GM10248 (cell line): ENCODE measurements around the gene FYN.

ENCODE experiments used
- CTCF ChIA-PET: fragments of 300-600 bp; sonication (Branson Sonifier 250); formaldehyde crosslinking; extraction: SDS; loops from one replicate; lab custom pipeline; 2021; ENCODE audit warnings: antibody characterized with exemption; lab: Yijun Ruan, JAX
- POLR2A ChIA-PET: fragments of 350-650 bp; sonication (Branson Sonifier 250); formaldehyde crosslinking; extraction: SDS; loops from one replicate; lab custom pipeline; 2020; ENCODE audit warnings: antibody characterized with exemption; lab: Yijun Ruan, JAX
- DNase-seq: peaks from one replicate; pipeline ENCODE4 v3.0.0; 2012; ENCODE audit errors: extremely low spot score
- CTCF ChIP-seq: IDR thresholded peaks from 2 replicates; pipeline ENCODE4 v1.5.1; 2012; ENCODE audit warnings: mild to moderate bottlenecking, low read depth; ENCODE audit errors: extremely low read depth, missing control alignments, control extremely low read depth

FYN gene

GRCh38 chr6:111720931-111721496 lies 152.2 kb downstream of the FYN start:
- ChIA-PET CTCF (interaction anchor here (0.8 to 2.9 kb wide), 7 partner anchors 9 to 322 kb away, joined by 3 to 12 read pairs (median 6); no protein-coding TSS in a partner anchor), POLR2A (no interaction called here)
- DNase-seq, result no peak
- TF ChIP-seq CTCF, result no peak

- CTCF ChIA-PET, result interaction anchor here (1.0 to 2.7 kb wide), 7 partner anchors 9 to 348 kb away, joined by 3 to 10 read pairs (median 3); no protein-coding TSS in a partner anchor
- POLR2A ChIA-PET, result no interaction called here
- no peak for TF ChIP-seq CTCF
- no peak for DNase-seq
Measured at GRCh38 chr6:111718990-111719389, 154.3 kb downstream of the FYN start.

- ChIA-PET CTCF (interaction anchor here (1.1 to 1.4 kb wide), 2 partner anchors 300 to 349 kb away, joined by 3 read pairs; no protein-coding TSS in a partner anchor), POLR2A (no interaction called here)
- TF ChIP-seq CTCF, result no peak
- no peak for DNase-seq
Measured at GRCh38 chr6:111718326-111718725, 154.9 kb downstream of the FYN start.

- TF ChIP-seq CTCF, result no peak
- POLR2A ChIA-PET, result no interaction called here
- CTCF ChIA-PET, result interaction anchor here (1.2 to 1.3 kb wide), 2 partner anchors 279 to 280 kb away, joined by 3 read pairs; no protein-coding TSS in a partner anchor
- DNase-seq, result no peak
Measured at GRCh38 chr6:111717621-111718020, 155.6 kb downstream of the FYN start.

GRCh38 chr6:111716325-111716724 lies 156.9 kb downstream of the FYN start:
- no peak for DNase-seq
- ChIA-PET CTCF (interaction anchor here (1.0 to 1.4 kb wide), 2 partner anchors 21 to 258 kb away, joined by 3 read pairs; no protein-coding TSS in a partner anchor), POLR2A (no interaction called here)
- no peak for TF ChIP-seq CTCF

- no peak for DNase-seq
- CTCF ChIA-PET, result interaction anchor here (1.0 to 1.4 kb wide), 2 partner anchors 22 to 259 kb away, joined by 3 read pairs; no protein-coding TSS in a partner anchor
- POLR2A ChIA-PET, result no interaction called here
- no peak for TF ChIP-seq CTCF
Measured at GRCh38 chr6:111715321-111715720, 157.9 kb downstream of the FYN start.
